NT2/D1 (cell line): ENCODE measurements around the gene KDM2A.

Experiments used
- YY1 ChIP-seq: IDR thresholded peaks from 2 replicates; pipeline ENCODE4 v1.6.1; 2011; ENCODE audit not compliant: insufficient read length, insufficient read depth
- ZNF274 ChIP-seq: IDR thresholded peaks from 2 replicates; pipeline ENCODE4 v1.6.1; 2011; ENCODE audit warnings: mild to moderate bottlenecking, low read depth, low read length

DNA sequence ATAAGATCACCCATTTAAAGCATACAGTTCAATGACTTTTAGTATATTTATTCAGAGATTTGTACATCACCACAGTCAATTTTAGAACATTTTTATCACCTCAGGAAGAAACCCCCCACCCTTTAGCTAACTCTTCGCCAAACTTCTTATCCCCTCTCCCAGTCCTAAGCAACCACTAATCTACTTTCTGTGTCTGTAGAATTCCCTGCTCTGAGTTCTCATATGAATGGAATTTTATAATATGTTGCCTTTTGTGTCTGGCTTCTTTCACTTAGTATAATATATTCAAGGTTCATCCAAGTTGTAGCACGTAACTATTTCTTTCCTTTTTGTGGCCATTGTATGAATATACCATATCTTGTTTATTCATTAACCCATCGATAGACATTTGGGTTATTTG is 173.6 kb downstream of the KDM2A start:
- no peak for TF ChIP-seq ZNF274
- no peak for TF ChIP-seq YY1
